K562 (cell line): ENCODE data around the gene ZCCHC24. TPM values are rescaled to one million over a fixed set of nuclear protein-coding genes. Genes with fewer than 3 reads are reported as not detected.

Source experiments
- ATAC-seq: fragments of 200-7000 bp; cut with Tn5 transposase; 3 replicates; pipeline ENCODE4 v1.9.1; 2020; ENCODE audit warnings: moderate library complexity
- BruUV-seq: library from RNA; stranded (reverse); fragments of 400-500 nt; replicated peaks from 2 replicates; lab custom pipeline; 2021; lab: Mats Ljungman, UMichigan
- CTCF ChIA-PET: fragments of 300-600 bp; formaldehyde crosslinking; extraction: SDS; loops from one replicate; lab custom pipeline; 2021; ENCODE audit warnings: low intra/inter-chr PET ratio; lab: Yijun Ruan, JAX
- POLR2A ChIA-PET: fragments of 300-600, 350-650 bp; sonication (Branson Sonifier 250); formaldehyde crosslinking; extraction: SDS; loops from one replicate; lab custom pipeline; 2021; ENCODE audit warnings: antibody characterized with exemption, inconsistent platforms; lab: Yijun Ruan, JAX
- DNase-seq, 4 experiments: peaks; one replicate each; pipeline versions ENCODE4 v3.0.0 to v3.0.0-alpha.2; 2011 to 2018; ENCODE audit warnings: low spot score in 3 of 4, mixed read lengths in 3 of 4; ENCODE audit errors: extremely low read depth in 1 of 4
- FAIRE-seq: peaks from 2 replicates; lab custom pipeline; 2011; peaks lifted over from hg19 to GRCh38; lab: Jason Lieb, UNC
- H2AFZ ChIP-seq: 2 replicates; pipeline ENCODE4 v1.6.0; 2011; ENCODE audit warnings: low read depth, low read length, control low read depth, inconsistent platforms
- H3K27ac ChIP-seq: fragments of 200-600 bp; 3 replicates; pipeline ENCODE4 v1.8.0; 2011; ENCODE audit warnings: low read depth, mild to moderate bottlenecking, control low read depth, inconsistent platforms, low read length, moderate library complexity, mixed read lengths; ENCODE audit errors: extremely low read depth
- H3K27me3 ChIP-seq, 2 experiments: fragments of 300-600 bp in 1 of 2; 2 replicates in 1 of 2; 3 replicates in 1 of 2; pipeline versions ENCODE4 v1.6.0 to v1.8.0; 2011; ENCODE audit warnings: inconsistent platforms in 2 of 2, low read length in 2 of 2, mild to moderate bottlenecking in 1 of 2, mixed read lengths in 1 of 2, moderate library complexity in 1 of 2; ENCODE audit not compliant: control insufficient read depth in 2 of 2, insufficient read depth in 2 of 2
- H3K36me3 ChIP-seq: fragments of 300-600 bp; 3 replicates; pipeline ENCODE4 v1.8.0; 2011; ENCODE audit warnings: mild to moderate bottlenecking, low read length, inconsistent platforms; ENCODE audit not compliant: control insufficient read depth, insufficient read depth
- H3K4me1 ChIP-seq, 2 experiments: fragments of 200-600 bp in 1 of 2; replicated peaks in 1 of 2; 2 replicates in 1 of 2; 3 replicates in 1 of 2; pipeline versions ENCODE4 v1.5.1 to v1.8.0; 2011; ENCODE audit warnings: inconsistent platforms in 2 of 2, low read length in 2 of 2, mild to moderate bottlenecking in 1 of 2, mixed read lengths in 1 of 2, moderate library complexity in 1 of 2; ENCODE audit not compliant: control insufficient read depth in 2 of 2, insufficient read depth in 2 of 2
- H3K4me2 ChIP-seq: 2 replicates; pipeline ENCODE4 v1.6.1; 2011; ENCODE audit warnings: low read length, control low read depth, inconsistent platforms, mixed read lengths; ENCODE audit not compliant: insufficient read depth
- H3K4me3 ChIP-seq: fragments of 200-600 bp; sonication (generic), shearing (Covaris generic); 2 replicates; pipeline ENCODE4 v1.5.1; 2016; ENCODE audit warnings: control low read depth, inconsistent platforms
- H3K79me2 ChIP-seq: fragments of 200-600 bp; 3 replicates; pipeline ENCODE4 v1.8.0; 2011; ENCODE audit warnings: low read length, inconsistent platforms; ENCODE audit not compliant: control insufficient read depth, insufficient read depth
- H3K9ac ChIP-seq, 2 experiments: 2 replicates each; pipeline versions ENCODE4 v1.6.0 to v1.6.1; 2011; ENCODE audit warnings: low read depth in 2 of 2, low read length in 2 of 2, control low read depth in 1 of 2, inconsistent platforms in 1 of 2, mild to moderate bottlenecking in 1 of 2, mixed read lengths in 1 of 2; ENCODE audit not compliant: insufficient read depth in 1 of 2
- H3K9me1 ChIP-seq: one replicate; pipeline ENCODE4 v1.6.0; 2011; ENCODE audit warnings: inconsistent platforms, mild to moderate bottlenecking, low read length, moderate library complexity; ENCODE audit not compliant: control insufficient read depth, insufficient read depth
- H3K9me3 ChIP-seq: replicated peaks from 2 replicates; pipeline ENCODE4 v1.5.1; 2011; ENCODE audit warnings: low read depth, low read length, inconsistent platforms; ENCODE audit not compliant: control insufficient read depth, insufficient read depth
- H4K20me1 ChIP-seq: replicated peaks from 2 replicates; pipeline ENCODE4 v1.6.1; 2011; ENCODE audit warnings: low read length, inconsistent platforms, mixed read lengths; ENCODE audit not compliant: control insufficient read depth, insufficient read depth
- DPF2 ChIP-seq: fragments of 450-650 bp; IDR thresholded peaks from 2 replicates; pipeline ENCODE4 v1.6.1; 2016
- HNRNPK ChIP-seq: fragments of 200-400 bp; formaldehyde crosslinking; IDR thresholded peaks from one replicate; pipeline ENCODE4 v1.6.1; 2018; ENCODE audit warnings: mild to moderate bottlenecking, low read depth, low read length; ENCODE audit not compliant: poor library complexity, severe bottlenecking
- JUNB ChIP-seq: fragments of 450-650 bp; formaldehyde crosslinking; conservative IDR thresholded peaks from 2 replicates; pipeline ENCODE4 v1.4.0; 2020; ENCODE audit warnings: mild to moderate bottlenecking
- RNF2 ChIP-seq: sonication (generic); IDR thresholded peaks from 2 replicates; pipeline ENCODE4 v1.6.1; 2016
- WGBS: fragments of 100-300 bp; shearing (Covaris generic); methylation state at CpG from one replicate; pipeline ENCODE4 v1.1.6; 2016; ENCODE audit warnings: low coverage, mixed read lengths; ENCODE audit not compliant: insufficient coverage; ENCODE audit errors: missing lambda C conversion rate; 5-methylcytosine and 5-hydroxymethylcytosine counted together
- in situ Hi-C: fragments of 300-500 bp; cut with MboI; formaldehyde crosslinking; loops from 4 replicates; pipeline ENCODE4 v1.15.0; 2018; ENCODE audit warnings: inconsistent platforms, mixed read lengths
- intact Hi-C: fragments of 100-400 bp; cut with micrococcal nuclease; formaldehyde crosslinking; loops from 2 replicates; pipeline ENCODE4 v1.14.2; 2022
- polyA plus RNA-seq, 8 experiments: library from polyadenylated mRNA; depleted of rRNA in 4 of 8; stranded (reverse) in 5 of 8; unstranded in 3 of 8; fragments of >200 nt; fragmentation: Nextera tagmentation in 2 of 8; fragmentation: Illumina TruSeq in 1 of 8; extraction: Ambion mirVana in 2 of 8; extraction: Trizol in 1 of 8; gene quantifications; 2 replicates each; pipeline versions ENCODE4 v1.2.1 to v1.2.3, GENCODE V29; 2011 to 2014; ENCODE audit warnings: inconsistent platforms in 1 of 8, missing spikeins in 1 of 8
- total RNA-seq, 7 experiments: library from RNA; depleted of rRNA in 6 of 7; stranded (reverse); fragments of >200 nt in 6 of 7; fragmentation: Illumina TruSeq in 2 of 7; extraction: Trizol in 2 of 7; gene quantifications; 2 replicates each; pipeline versions ENCODE4 v1.2.1 to v1.2.3, GENCODE V29; 2011 to 2021; ENCODE audit warnings: low replicate concordance in 1 of 7
- TF ChIP-seq, protein P1 (sequence below): fragments of 250-450 bp; sonication (Bioruptor Pico); IDR thresholded peaks from 2 replicates; pipeline ENCODE4 v1.5.0; 2021; ENCODE audit warnings: mild to moderate bottlenecking, borderline replicate concordance
- TF ChIP-seq, protein P2 (sequence below): fragments of 250-450 bp; sonication (Bioruptor Pico); IDR thresholded peaks from 2 replicates; pipeline ENCODE4 v1.6.1; 2021; ENCODE audit warnings: mild to moderate bottlenecking
- TF ChIP-seq, protein P3 (sequence below): sonication (generic); formaldehyde crosslinking; IDR thresholded peaks from 2 replicates; pipeline ENCODE4 v1.8.0; 2022; ENCODE audit warnings: mild to moderate bottlenecking, low read depth, missing genetic modification reagents

ZCCHC24 gene
- total and polyA plus RNA-seq, 9 of the 15 experiments (the other 6 are each of a cell fraction or from before 2014, with no cell fraction given): 0.84 to 11.0 (median 4.6) TPM

DNA sequence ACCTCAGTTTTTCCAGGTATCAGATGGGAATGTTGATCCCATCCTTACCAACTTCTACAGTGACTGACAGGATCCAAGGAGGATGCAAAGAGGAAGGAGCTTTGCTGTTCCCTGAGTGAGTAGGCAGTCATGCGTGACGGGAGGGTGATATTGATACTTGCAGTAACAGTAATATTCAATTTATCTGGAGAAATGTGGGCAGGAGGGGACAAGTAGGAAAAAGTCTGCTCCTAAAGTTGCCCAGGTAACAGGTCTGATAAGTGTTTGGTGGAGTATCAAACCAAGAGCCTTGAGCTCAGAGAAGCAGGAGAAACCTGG lies 3.3 kb upstream of the ZCCHC24 start:
- POLR2A ChIA-PET: interaction anchor here (0.8 kb wide), 2 partner anchors 8 to 9 kb away, joined by 3 to 4 read pairs; no protein-coding TSS in a partner anchor
- peaks cover 43% of the 10 kb centered on the region in 2 experiments for H3K4me1 ChIP-seq
- H4K20me1 ChIP-seq: no peaks in the 10 kb centered on the region; the same call in 1 of the 2 replicates
- no peaks in the 10 kb centered on the region for H3K27me3 ChIP-seq
- intact Hi-C loops (no loop called here), in situ Hi-C loops (no loop called here)
- H3K4me2 ChIP-seq: no peak overlapping the region
- no peaks in the 10 kb centered on the region for H3K9me1 ChIP-seq
- FAIRE-seq (no peak), DNase-seq (no peak), ATAC-seq (no peak)
- no peaks in the 10 kb centered on the region for H3K9me3 ChIP-seq
- TF ChIP-seq DPF2 (no peak), JUNB (CRISPR knock-in tag) (no peak), HNRNPK (no peak), RNF2 (no peak)
- TF ChIP-seq, protein P1, sequence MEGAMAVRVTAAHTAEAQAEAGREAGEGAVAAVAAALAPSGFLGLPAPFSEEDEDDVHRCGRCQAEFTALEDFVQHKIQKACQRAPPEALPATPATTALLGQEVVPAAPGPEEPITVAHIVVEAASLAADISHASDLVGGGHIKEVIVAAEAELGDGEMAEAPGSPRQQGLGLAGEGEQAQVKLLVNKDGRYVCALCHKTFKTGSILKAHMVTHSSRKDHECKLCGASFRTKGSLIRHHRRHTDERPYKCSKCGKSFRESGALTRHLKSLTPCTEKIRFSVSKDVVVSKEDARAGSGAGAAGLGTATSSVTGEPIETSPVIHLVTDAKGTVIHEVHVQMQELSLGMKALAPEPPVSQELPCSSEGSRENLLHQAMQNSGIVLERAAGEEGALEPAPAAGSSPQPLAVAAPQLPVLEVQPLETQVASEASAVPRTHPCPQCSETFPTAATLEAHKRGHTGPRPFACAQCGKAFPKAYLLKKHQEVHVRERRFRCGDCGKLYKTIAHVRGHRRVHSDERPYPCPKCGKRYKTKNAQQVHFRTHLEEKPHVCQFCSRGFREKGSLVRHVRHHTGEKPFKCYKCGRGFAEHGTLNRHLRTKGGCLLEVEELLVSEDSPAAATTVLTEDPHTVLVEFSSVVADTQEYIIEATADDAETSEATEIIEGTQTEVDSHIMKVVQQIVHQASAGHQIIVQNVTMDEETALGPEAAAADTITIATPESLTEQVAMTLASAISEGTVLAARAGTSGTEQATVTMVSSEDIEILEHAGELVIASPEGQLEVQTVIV (CRISPR knock-in tag): no peak
- TF ChIP-seq, protein P2, sequence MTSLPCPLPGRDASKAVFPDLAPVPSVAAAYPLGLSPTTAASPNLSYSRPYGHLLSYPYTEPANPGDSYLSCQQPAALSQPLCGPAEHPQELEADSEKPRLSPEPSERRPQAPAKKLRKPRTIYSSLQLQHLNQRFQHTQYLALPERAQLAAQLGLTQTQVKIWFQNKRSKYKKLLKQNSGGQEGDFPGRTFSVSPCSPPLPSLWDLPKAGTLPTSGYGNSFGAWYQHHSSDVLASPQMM: no peak
- TF ChIP-seq, protein P3, sequence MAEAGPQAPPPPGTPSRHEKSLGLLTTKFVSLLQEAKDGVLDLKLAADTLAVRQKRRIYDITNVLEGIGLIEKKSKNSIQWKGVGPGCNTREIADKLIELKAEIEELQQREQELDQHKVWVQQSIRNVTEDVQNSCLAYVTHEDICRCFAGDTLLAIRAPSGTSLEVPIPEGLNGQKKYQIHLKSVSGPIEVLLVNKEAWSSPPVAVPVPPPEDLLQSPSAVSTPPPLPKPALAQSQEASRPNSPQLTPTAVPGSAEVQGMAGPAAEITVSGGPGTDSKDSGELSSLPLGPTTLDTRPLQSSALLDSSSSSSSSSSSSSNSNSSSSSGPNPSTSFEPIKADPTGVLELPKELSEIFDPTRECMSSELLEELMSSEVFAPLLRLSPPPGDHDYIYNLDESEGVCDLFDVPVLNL (CRISPR knock-in tag): no peak
- CTCF ChIA-PET: no interaction called here
- H2AFZ ChIP-seq: no peak overlapping the region
- no peaks in the 10 kb centered on the region for H3K36me3 ChIP-seq
- no TSS peak for BruUV-seq
- H3K27ac ChIP-seq: no peak overlapping the region
- WGBS: 79% methylated on average over 2 of the region's 2 CpGs
- no peak overlapping the region for H3K4me3 ChIP-seq
- H3K9ac ChIP-seq: no peak overlapping the region
- peaks cover 12% of the 10 kb centered on the region; the same call in 2 of the 3 replicates for H3K79me2 ChIP-seq
